Vagina (tissue), 2 donors: Measurements from ENCODE around the gene PRAMEF11. TPM values are rescaled to one million over a fixed set of nuclear protein-coding genes. Genes with fewer than 3 reads are reported as not detected.
"Not testable (repeated sequence)": the region's sequence is repeated elsewhere in the genome, so short reads cannot be mapped to it uniquely, and the experiment has no call there.

Experiments used
- DNase-seq, 2 donors: peaks; one replicate each; pipeline ENCODE4 v3.0.0-alpha.2; 2017; ENCODE audit errors: extremely low spot score in 2 of 2
- H3K27ac ChIP-seq: fragments of 200-600 bp; sonication (generic); one replicate; pipeline ENCODE4 v1.5.1; 2019
- H3K27me3 ChIP-seq: fragments of 200-600 bp; sonication (generic); one replicate; pipeline ENCODE4 v1.5.1; 2019
- H3K36me3 ChIP-seq, 2 donors: fragments of 200-600 bp; sonication (generic); one replicate each; pipeline ENCODE4 v1.5.1; 2017 to 2019
- H3K4me1 ChIP-seq: fragments of 200-600 bp; sonication (generic); one replicate; pipeline ENCODE4 v1.5.1; 2019
- H3K4me3 ChIP-seq, 2 donors: fragments of 200-600 bp; sonication (generic); 1 replicate in 1 of 2; 2 replicates in 1 of 2; pipeline ENCODE4 v1.5.1; 2016 to 2019
- H3K9me3 ChIP-seq: fragments of 200-600 bp; sonication (generic); one replicate; pipeline ENCODE4 v1.5.1; 2019
- POLR2A ChIP-seq, 2 donors: fragments of 450-650 bp; IDR thresholded peaks; one replicate each; pipeline ENCODE4 v1.6.1; 2017; ENCODE audit warnings: antibody characterized with exemption in 2 of 2, mild to moderate bottlenecking in 2 of 2, moderate library complexity in 2 of 2
- POLR2AphosphoS5 ChIP-seq, 2 donors: sonication (generic); formaldehyde crosslinking; IDR thresholded peaks; one replicate each; pipeline ENCODE4 v1.9.0; 2017; ENCODE audit warnings: antibody characterized with exemption in 2 of 2, mild to moderate bottlenecking in 2 of 2, low read depth in 1 of 2; ENCODE audit not compliant: insufficient read depth in 1 of 2
- intact Hi-C: fragments of 100-400 bp; cut with DNase I; formaldehyde crosslinking; loops from one replicate; pipeline ENCODE4 v1.15.1; 2023
- total RNA-seq: library from RNA; depleted of rRNA; stranded (reverse); fragments of >200 nt; gene quantifications from one replicate; pipeline ENCODE4 v1.2.3, GENCODE V29; 2016
- TF ChIP-seq, protein P1 (sequence below), 3 experiments: fragments of 450-650 bp in 2 of 3; fragments of 200-600 bp in 1 of 3; sonication (generic) in 1 of 3; IDR thresholded peaks; one replicate each; pipeline ENCODE4 v1.5.1; 2017 to 2019; ENCODE audit warnings: antibody characterized with exemption in 3 of 3, mild to moderate bottlenecking in 2 of 3, moderate library complexity in 2 of 3

PRAMEF11 gene
- total RNA-seq, 1 donor from 2014 or later, result not detected

DNA sequence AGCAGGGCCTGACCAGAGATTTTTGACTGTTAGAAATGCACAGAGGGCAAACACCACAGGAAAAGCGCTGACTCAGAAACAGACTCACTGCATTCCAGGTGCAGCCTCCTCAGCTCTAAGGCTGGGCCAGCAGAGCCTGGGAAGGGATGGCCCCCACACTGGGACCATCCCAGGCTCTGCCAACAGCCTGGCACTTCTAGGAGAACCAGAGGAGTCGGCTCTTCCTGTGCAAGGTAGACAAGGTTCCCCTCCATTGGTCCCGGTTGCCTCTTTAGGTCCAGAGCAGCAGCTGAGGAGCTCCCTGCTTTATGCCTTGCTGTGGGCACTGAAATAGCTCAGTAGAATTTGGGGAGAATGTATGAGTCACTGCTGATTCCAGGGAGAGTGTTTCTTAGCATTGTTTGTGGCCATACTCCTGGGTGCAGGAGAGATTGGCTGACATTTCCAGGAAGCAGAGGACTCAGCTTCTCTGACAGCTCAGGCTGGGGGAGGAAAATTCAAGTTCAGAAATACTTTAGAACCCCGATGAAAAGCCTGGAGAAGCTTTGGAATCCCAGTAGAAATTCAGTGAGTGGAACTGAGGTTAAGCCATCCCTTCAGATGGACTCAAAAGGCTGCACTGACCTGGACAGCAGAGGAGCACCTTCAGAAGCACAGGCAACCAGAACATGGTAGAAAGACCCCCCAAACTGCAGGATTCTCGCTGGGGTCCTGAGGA is 20.4 kb downstream of the PRAMEF11 start:
- intact Hi-C loops, result no loop called here
- TF ChIP-seq POLR2AphosphoS5 (IDR thresholded peaks at IDR 0.05; ENCODE audit: insufficient read depth in 1 of 2, low read depth in 1 of 2) (no peak), POLR2A (IDR thresholded peaks at IDR 0.05) (no peak)
- no peak overlapping the region for H3K27ac ChIP-seq
- H3K27me3 ChIP-seq, result no peaks in the 10 kb centered on the region
- no peaks in the 10 kb centered on the region for H3K36me3 ChIP-seq
- no peaks in the 10 kb centered on the region for H3K4me1 ChIP-seq
- no peaks in the 10 kb centered on the region for H3K9me3 ChIP-seq
- DNase-seq, result no peak
- H3K4me3 ChIP-seq, result no peak overlapping the region

DNA sequence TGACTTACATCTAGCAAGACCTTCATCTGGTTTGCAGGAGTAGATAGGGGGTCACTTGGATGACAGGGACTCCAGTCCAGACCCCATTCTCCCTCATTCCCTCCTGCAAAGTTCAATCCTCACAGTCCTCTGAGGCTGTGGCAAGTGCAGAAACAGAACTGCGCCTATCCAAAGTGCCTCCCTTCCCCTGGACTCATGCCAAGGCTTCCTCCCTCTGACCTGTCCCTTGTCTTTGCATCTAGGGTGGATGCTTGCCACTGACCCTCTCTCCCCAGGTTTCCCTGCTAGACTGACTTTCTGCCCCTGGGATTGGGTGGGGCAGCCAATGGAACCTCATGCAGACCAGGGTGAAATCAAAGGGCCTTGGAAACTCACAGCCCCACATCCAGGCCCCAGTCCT is 21.3 kb downstream of the PRAMEF11 start:
- no peaks in the 10 kb centered on the region for H3K9me3 ChIP-seq
- TF ChIP-seq POLR2AphosphoS5 (IDR thresholded peaks at IDR 0.05; ENCODE audit: insufficient read depth in 1 of 2, low read depth in 1 of 2) (no peak), POLR2A (IDR thresholded peaks at IDR 0.05) (no peak)
- TF ChIP-seq, protein P1, sequence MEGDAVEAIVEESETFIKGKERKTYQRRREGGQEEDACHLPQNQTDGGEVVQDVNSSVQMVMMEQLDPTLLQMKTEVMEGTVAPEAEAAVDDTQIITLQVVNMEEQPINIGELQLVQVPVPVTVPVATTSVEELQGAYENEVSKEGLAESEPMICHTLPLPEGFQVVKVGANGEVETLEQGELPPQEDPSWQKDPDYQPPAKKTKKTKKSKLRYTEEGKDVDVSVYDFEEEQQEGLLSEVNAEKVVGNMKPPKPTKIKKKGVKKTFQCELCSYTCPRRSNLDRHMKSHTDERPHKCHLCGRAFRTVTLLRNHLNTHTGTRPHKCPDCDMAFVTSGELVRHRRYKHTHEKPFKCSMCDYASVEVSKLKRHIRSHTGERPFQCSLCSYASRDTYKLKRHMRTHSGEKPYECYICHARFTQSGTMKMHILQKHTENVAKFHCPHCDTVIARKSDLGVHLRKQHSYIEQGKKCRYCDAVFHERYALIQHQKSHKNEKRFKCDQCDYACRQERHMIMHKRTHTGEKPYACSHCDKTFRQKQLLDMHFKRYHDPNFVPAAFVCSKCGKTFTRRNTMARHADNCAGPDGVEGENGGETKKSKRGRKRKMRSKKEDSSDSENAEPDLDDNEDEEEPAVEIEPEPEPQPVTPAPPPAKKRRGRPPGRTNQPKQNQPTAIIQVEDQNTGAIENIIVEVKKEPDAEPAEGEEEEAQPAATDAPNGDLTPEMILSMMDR (IDR thresholded peaks at IDR 0.05), result no peak
- H3K36me3 ChIP-seq, result no peaks in the 10 kb centered on the region
- H3K4me3 ChIP-seq, result no peak overlapping the region
- no peaks in the 10 kb centered on the region for H3K27me3 ChIP-seq
- intact Hi-C loops, result no loop called here
- no peak for DNase-seq
- H3K27ac ChIP-seq, result no peak overlapping the region
- no peaks in the 10 kb centered on the region for H3K4me1 ChIP-seq

DNA sequence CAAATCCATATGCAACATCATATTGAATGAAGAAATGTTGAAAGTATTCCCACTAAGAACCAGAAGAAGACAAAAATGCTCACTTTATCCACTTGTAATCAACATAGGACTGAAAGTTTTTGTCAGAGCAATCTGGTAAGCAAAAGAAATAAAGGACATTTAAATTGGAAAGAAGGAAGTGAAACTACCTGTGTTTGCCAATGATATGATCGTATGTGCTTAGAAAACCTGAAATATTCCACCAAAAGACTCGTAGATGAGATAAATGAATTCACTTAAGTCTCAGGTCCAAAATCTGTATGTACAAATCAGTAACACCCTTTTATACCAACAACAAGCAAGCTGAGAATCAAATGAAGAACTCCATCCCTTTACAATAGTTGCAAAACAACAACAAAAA is 31.5 kb downstream of the PRAMEF11 start:
- Histone ChIP-seq H3K4me3 (no peak overlapping the region), H3K27ac (no peak overlapping the region), H3K36me3 (no peaks in the 10 kb centered on the region), H3K27me3 (no peaks in the 10 kb centered on the region), H3K4me1 (no peaks in the 10 kb centered on the region), H3K9me3 (no peaks in the 10 kb centered on the region)
- DNase-seq, result no peak
- TF ChIP-seq POLR2A (IDR thresholded peaks at IDR 0.05), result no peak
- TF ChIP-seq, protein P1 (IDR thresholded peaks at IDR 0.05), result no peak
- no peak for TF ChIP-seq POLR2AphosphoS5 (IDR thresholded peaks at IDR 0.05; ENCODE audit: insufficient read depth in 1 of 2, low read depth in 1 of 2)
- intact Hi-C loops, result no loop called here

DNA sequence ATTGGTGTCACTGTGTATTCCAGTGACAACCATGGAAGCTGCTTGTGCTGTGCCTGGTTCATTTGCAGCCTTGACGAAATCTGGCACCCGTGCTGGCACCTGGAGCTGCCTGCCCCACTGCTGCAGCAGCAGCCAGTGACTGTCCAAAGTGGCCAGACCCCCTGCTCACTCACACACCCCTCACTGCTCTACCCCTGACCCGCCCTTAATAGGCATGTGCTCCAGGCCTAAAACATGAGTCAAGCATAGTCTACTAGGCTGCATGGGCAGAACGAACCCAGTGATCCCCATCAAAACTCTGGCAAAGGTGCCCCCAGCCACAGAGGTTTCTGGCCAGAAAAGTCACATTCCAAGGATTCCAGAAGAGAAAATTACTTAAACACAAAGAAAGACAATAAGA is 32.3 kb downstream of the PRAMEF11 start:
- no peaks in the 10 kb centered on the region for H3K36me3 ChIP-seq
- intact Hi-C loops, result no loop called here
- H3K4me3 ChIP-seq, result no peak overlapping the region
- no peaks in the 10 kb centered on the region for H3K4me1 ChIP-seq
- no peaks in the 10 kb centered on the region for H3K9me3 ChIP-seq
- TF ChIP-seq POLR2A (IDR thresholded peaks at IDR 0.05) (no peak), POLR2AphosphoS5 (IDR thresholded peaks at IDR 0.05; ENCODE audit: insufficient read depth in 1 of 2, low read depth in 1 of 2) (no peak)
- TF ChIP-seq, protein P1 (IDR thresholded peaks at IDR 0.05), result no peak
- H3K27me3 ChIP-seq, result no peaks in the 10 kb centered on the region
- DNase-seq, result no peak
- no peak overlapping the region for H3K27ac ChIP-seq

DNA sequence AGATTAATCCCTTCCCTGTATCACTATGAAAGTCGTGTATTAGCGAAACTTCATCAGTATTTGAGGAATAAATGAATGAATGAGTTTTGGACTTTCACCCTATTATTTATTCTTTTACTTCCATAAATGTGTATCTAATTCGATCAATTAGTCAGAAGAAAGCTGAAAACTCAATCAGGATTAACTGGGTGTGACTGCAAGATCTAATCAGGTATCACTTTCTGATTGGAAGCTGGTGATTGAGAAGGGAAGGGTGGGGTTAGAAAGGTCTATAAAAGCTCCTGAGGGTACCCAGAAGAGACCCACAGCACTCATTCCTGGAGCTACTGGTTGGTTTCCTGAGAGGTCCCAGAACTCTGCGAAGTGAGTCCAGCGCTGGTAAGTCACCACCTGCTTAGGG is 40.1 kb downstream of the PRAMEF11 start, which contains the start of gene PRAMEF1:
Gene PRAMEF1, plus strand, starts transcription at position 301 of the 400 bp plus-strand sequence. CDS start 1,831 bp downstream, outside the sequence.
- H3K36me3 ChIP-seq, H3K4me1 ChIP-seq, H3K27me3 ChIP-seq, H3K27ac ChIP-seq, intact Hi-C loops, H3K9me3 ChIP-seq, H3K4me3 ChIP-seq, DNase-seq: not testable (repeated sequence)

DNA sequence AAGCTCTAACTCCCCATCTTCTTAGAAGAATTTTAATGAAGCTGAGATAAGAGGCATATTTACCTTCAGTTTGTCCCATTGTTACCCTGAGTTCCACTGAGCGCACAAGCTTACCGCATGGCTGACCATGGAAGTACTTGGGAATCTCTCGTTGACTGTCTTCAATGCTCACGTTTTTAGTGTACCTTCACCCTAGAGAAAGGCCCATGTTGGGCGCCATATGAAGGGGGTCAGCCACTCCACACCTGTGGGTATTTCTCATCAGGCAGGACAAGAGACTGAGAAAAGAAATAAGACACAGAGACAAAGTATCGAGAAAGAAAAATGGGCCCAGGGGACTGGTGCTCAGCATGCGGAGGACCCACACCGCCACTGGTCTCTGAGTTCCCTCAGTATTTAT is 46.5 kb downstream of the PRAMEF11 start:
- H3K9me3 ChIP-seq, H3K36me3 ChIP-seq, H3K4me1 ChIP-seq, intact Hi-C loops, DNase-seq, H3K27me3 ChIP-seq, H3K27ac ChIP-seq, H3K4me3 ChIP-seq: not testable (repeated sequence)

DNA sequence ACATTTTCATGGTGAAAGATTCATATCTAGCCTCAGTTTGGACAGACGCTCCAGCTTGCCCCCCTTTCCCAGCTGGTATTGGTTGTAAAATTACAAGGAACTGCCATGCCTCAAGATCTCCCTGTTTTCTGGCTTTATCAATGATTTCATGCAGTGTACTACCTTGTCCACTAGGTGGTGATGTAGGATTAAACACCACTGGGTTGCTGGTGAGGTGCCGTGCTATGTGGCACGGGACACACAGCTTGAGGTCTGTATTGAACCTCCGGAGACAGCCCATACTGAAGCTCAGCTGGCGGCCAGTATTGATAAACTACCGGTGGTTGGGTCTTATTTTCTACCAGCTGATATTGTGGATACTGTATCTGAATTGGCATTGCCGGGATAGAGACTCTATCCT is 47.4 kb downstream of the PRAMEF11 start:
- H3K36me3 ChIP-seq, DNase-seq, H3K4me1 ChIP-seq, H3K9me3 ChIP-seq, H3K27ac ChIP-seq, intact Hi-C loops, H3K27me3 ChIP-seq, H3K4me3 ChIP-seq: not testable (repeated sequence)

DNA sequence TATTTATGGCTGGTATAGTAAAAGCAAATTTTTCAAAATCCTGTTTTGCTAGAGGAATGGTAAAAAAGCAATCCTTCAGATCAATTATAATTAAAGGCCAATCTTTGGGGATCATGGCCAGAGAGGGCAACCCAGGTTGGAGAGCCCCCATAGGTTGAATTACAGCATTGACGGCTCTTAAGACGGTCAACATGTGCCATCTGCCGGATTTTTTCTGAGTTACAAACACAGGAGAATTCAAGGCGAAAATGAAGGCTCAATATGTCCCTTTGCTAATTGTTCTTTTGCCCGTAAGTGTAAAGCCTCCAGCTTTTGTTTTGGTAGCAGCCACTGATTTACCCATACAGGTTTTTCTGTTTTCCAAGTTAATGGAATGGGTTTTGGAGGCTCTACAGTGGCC is 49.7 kb downstream of the PRAMEF11 start:
- H3K4me1 ChIP-seq, H3K27me3 ChIP-seq, intact Hi-C loops, H3K9me3 ChIP-seq, DNase-seq, H3K27ac ChIP-seq, H3K4me3 ChIP-seq, H3K36me3 ChIP-seq: not testable (repeated sequence)
